Measurements from ENCODE around the gene WDTC1.

GRCh38 chr1:27314737-27315136 is 80.3 kb downstream of the WDTC1 start:
- TF ChIP-seq CTCF (conservative IDR thresholded peaks at IDR 0.05) (no peak), EZH2 (IDR thresholded peaks at IDR 0.05; ENCODE audit: low read depth) (no peak)
